ENCODE measurements around the gene POLE3. TPM values are rescaled to one million over a fixed set of nuclear protein-coding genes. Genes with fewer than 3 reads are reported as not detected.

Gene POLE3
- total RNA-seq, 1 donor from 2014 or later: 29.7 TPM

DNA sequence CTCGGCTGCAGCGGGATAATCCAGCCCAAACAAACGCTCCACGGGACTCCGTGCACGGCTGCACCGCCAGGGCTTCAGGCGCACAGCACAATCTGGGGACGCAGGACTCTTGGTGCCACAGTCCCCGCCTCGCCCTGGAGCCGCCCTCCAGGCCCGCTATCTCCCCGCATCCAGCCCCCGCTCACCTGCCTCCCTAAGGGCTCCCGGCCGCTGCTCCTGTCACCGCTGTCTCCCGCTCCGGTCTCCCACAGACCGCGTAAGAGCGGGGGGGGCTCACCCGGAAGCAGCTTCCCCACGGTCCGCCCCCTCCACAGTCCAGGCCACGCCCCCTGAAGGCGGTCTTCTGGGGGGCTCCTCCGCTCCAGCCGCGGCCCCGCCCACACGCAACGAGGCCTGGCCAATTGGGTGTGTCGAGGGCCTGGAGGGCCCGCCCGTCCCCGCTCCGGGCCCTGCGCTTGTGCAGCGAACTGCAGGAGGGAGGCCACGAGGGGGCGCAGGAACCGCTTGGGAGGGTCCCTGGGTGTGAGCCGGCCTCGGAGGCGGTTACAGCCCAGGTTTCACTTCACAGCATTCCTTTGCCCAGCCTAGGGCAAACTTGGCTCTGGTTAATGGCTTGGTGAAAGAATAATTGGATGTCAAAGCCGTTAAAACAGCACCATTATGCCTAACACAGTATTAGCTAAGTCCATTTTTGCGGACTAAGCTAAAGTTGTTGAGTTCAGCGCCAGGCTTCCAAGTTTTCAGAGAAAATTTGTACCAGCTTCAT lies 9.3 kb downstream of the POLE3 start, which contains the start of gene ALAD:
Gene ALAD, minus strand, starts transcription at position 258 of the 766 bp plus-strand sequence. CDS start 7,725 bp downstream, outside the sequence.
- peak within 1 kb of the TSS; percentile 79 for H3K4me3 ChIP-seq
- TF ChIP-seq, protein P1, sequence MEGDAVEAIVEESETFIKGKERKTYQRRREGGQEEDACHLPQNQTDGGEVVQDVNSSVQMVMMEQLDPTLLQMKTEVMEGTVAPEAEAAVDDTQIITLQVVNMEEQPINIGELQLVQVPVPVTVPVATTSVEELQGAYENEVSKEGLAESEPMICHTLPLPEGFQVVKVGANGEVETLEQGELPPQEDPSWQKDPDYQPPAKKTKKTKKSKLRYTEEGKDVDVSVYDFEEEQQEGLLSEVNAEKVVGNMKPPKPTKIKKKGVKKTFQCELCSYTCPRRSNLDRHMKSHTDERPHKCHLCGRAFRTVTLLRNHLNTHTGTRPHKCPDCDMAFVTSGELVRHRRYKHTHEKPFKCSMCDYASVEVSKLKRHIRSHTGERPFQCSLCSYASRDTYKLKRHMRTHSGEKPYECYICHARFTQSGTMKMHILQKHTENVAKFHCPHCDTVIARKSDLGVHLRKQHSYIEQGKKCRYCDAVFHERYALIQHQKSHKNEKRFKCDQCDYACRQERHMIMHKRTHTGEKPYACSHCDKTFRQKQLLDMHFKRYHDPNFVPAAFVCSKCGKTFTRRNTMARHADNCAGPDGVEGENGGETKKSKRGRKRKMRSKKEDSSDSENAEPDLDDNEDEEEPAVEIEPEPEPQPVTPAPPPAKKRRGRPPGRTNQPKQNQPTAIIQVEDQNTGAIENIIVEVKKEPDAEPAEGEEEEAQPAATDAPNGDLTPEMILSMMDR (IDR thresholded peaks at IDR 0.05): peak; percentile 98
- H3K36me3 ChIP-seq: no peaks in the 10 kb centered on the region
- peak within 1 kb of the TSS; percentile 80 for H3K27ac ChIP-seq
- no peaks in the 10 kb centered on the region for H3K27me3 ChIP-seq (ENCODE audit: low read depth)
- no peaks in the 10 kb centered on the region for H3K9me3 ChIP-seq
- DNase-seq (peak; percentile 99), ATAC-seq (peak; percentile 99 to 100)
- intact Hi-C loops (cut with DNase I): no loop called here
- peaks cover 26% of the 10 kb centered on the region for H3K4me1 ChIP-seq

DNA sequence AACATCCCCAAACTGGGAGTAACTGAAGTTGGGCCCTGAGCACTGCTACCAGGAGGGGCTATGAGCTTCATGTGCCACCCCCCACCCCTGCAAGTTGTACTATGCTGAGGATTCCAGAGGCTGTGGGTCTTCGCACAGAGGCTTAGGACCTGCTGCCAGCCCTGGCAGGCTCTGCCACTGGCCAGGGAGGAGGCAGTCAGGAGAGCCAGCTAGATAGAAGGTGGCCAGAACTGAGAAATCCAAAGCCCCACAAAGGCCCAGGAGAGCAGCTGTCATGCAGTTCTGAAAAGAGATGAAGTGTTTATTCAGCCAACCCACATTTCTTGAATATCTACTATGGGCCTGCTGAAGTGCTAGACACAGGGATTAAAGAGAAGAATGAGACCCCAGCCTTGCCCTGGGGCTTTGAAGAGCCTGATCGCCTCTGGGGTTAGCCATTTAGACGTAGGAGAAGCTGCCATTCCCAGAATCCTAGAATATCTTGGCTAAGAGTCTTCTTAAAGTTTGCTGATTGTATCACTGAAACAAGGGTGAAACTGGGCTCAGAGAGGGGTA lies 10.8 kb downstream of the POLE3 start:
- Histone ChIP-seq H3K27me3 (ENCODE audit: low read depth) (no peaks in the 10 kb centered on the region), H3K9me3 (no peaks in the 10 kb centered on the region), H3K4me3 (no peak overlapping the region), H3K36me3 (peaks cover 5% of the 10 kb centered on the region), H3K27ac (no peak overlapping the region), H3K4me1 (peaks cover 26% of the 10 kb centered on the region)
- TF ChIP-seq, protein P1 (IDR thresholded peaks at IDR 0.05): no peak
- DNase-seq: no peak
- intact Hi-C loops (cut with DNase I): no loop called here
- no peak for ATAC-seq

GRCh38 chr9:113398796-113399195 lies 11.7 kb downstream of the POLE3 start:
- TF ChIP-seq, protein P1 (IDR thresholded peaks at IDR 0.05): no peak
- ATAC-seq (no peak), DNase-seq (no peak)
- Histone ChIP-seq H3K27ac (no peak overlapping the region), H3K4me3 (no peak overlapping the region), H3K27me3 (ENCODE audit: low read depth) (no peaks in the 10 kb centered on the region), H3K9me3 (no peaks in the 10 kb centered on the region), H3K4me1 (peaks cover 26% of the 10 kb centered on the region), H3K36me3 (peaks cover 7% of the 10 kb centered on the region)
- intact Hi-C loops (cut with DNase I): no loop called here

- Histone ChIP-seq H3K27me3 (ENCODE audit: low read depth) (no peaks in the 10 kb centered on the region), H3K4me1 (peaks cover 26% of the 10 kb centered on the region), H3K36me3 (peaks cover 23% of the 10 kb centered on the region), H3K9me3 (no peaks in the 10 kb centered on the region), H3K4me3 (no peak overlapping the region), H3K27ac (no peak overlapping the region)
- ATAC-seq: no peak
- no peak for DNase-seq
- TF ChIP-seq, protein P1 (IDR thresholded peaks at IDR 0.05): no peak
- intact Hi-C loops (cut with DNase I): no loop called here
Observed at GRCh38 chr9:113397203-113397631, 13.3 kb downstream of the POLE3 start.

- ATAC-seq (no peak), DNase-seq (no peak)
- H3K36me3 ChIP-seq: peaks cover 42% of the 10 kb centered on the region
Observed at GRCh38 chr9:113395000-113395861, 15.2 kb downstream of the POLE3 start.

More at GRCh38 chr9:113395000-113395861, 15.2 kb downstream of the POLE3 start:
- Histone ChIP-seq H3K27me3 (ENCODE audit: low read depth) (no peaks in the 10 kb centered on the region), H3K4me1 (peaks cover 21% of the 10 kb centered on the region), H3K4me3 (no peak overlapping the region), H3K27ac (no peak overlapping the region), H3K9me3 (no peaks in the 10 kb centered on the region)
- TF ChIP-seq, protein P1 (IDR thresholded peaks at IDR 0.05): no peak
- intact Hi-C loops (cut with DNase I): no loop called here

All from lower lobe of right lung (tissue), 2 donors.